Loucy (cell line): Measurements from ENCODE around the gene ARHGAP24.
A peak's percentile ranks its signal among the peaks of the same experiment; 100 is the strongest.

Experiments used
- H2AFZ ChIP-seq: fragments of 200-600 bp; sonication (generic); 2 replicates; pipeline ENCODE4 v1.6.0; 2016; ENCODE audit warnings: antibody characterized with exemption, mild to moderate bottlenecking, low read length, moderate library complexity
- H3F3A ChIP-seq: fragments of 200-600 bp; 2 replicates; pipeline ENCODE4 v1.6.0; 2016; ENCODE audit warnings: antibody characterized with exemption, low read depth, mild to moderate bottlenecking
- H3K27me3 ChIP-seq: fragments of 200-600 bp; sonication (generic); 2 replicates; pipeline ENCODE4 v1.6.1; 2014; ENCODE audit warnings: low read length, mild to moderate bottlenecking; ENCODE audit not compliant: insufficient read depth, poor library complexity, severe bottlenecking
- H3K36me3 ChIP-seq: fragments of 200-600 bp; sonication (generic); 2 replicates; pipeline ENCODE4 v1.6.1; 2016; ENCODE audit warnings: low read length; ENCODE audit not compliant: insufficient read depth
- H3K4me1 ChIP-seq: fragments of 200-600 bp; sonication (generic); 2 replicates; pipeline ENCODE4 v1.5.1; 2014; ENCODE audit warnings: low read length, mild to moderate bottlenecking; ENCODE audit not compliant: insufficient read depth, poor library complexity, severe bottlenecking
- H3K4me2 ChIP-seq: fragments of 200-600 bp; sonication (generic); 2 replicates; pipeline ENCODE4 v1.6.0; 2014; ENCODE audit warnings: antibody characterized with exemption, low read length, low read depth, mild to moderate bottlenecking; ENCODE audit not compliant: poor library complexity, severe bottlenecking
- H3K4me3 ChIP-seq: fragments of 200-600 bp; sonication (generic); 2 replicates; pipeline ENCODE4 v1.5.1; 2014; ENCODE audit warnings: low read length, mild to moderate bottlenecking, mixed read lengths; ENCODE audit not compliant: poor library complexity, severe bottlenecking
- H3K79me2 ChIP-seq: fragments of 200-600 bp; sonication (generic); 2 replicates; pipeline ENCODE4 v1.6.1; 2014; ENCODE audit warnings: low read length; ENCODE audit not compliant: insufficient read depth
- H3K9ac ChIP-seq: fragments of 200-600 bp; sonication (generic); 2 replicates; pipeline ENCODE4 v1.6.0; 2014; ENCODE audit warnings: mild to moderate bottlenecking, low read depth, low read length, moderate library complexity; ENCODE audit not compliant: poor library complexity, severe bottlenecking
- H3K9me2 ChIP-seq: fragments of 200-600 bp; sonication (generic); replicated peaks from 2 replicates; pipeline ENCODE4 v1.6.1; 2016; ENCODE audit warnings: low read depth, low read length, mixed read lengths
- H3K9me3 ChIP-seq: fragments of 200-600 bp; sonication (generic); 2 replicates; pipeline ENCODE4 v1.6.1; 2014; ENCODE audit warnings: mild to moderate bottlenecking, antibody characterized with exemption, low read length, low read depth; ENCODE audit not compliant: insufficient read depth
- H4K20me1 ChIP-seq: fragments of 200-600 bp; sonication (generic); 2 replicates; pipeline ENCODE4 v1.6.0; 2014; ENCODE audit warnings: antibody characterized with exemption, low read length, mild to moderate bottlenecking; ENCODE audit not compliant: insufficient read depth, poor library complexity, severe bottlenecking
- EZH2phosphoT487 ChIP-seq: fragments of 200-600 bp; IDR thresholded peaks from 2 replicates; pipeline ENCODE4 v1.6.1; 2018; ENCODE audit warnings: antibody characterized with exemption, mild to moderate bottlenecking, moderate library complexity, borderline replicate concordance
- TF ChIP-seq, protein P1 (sequence below): fragments of 200-600 bp; sonication (generic); conservative IDR thresholded peaks from 2 replicates; pipeline ENCODE4 v1.5.1; 2014; ENCODE audit warnings: mild to moderate bottlenecking, antibody characterized with exemption, low read length

ARHGAP24 gene

DNA sequence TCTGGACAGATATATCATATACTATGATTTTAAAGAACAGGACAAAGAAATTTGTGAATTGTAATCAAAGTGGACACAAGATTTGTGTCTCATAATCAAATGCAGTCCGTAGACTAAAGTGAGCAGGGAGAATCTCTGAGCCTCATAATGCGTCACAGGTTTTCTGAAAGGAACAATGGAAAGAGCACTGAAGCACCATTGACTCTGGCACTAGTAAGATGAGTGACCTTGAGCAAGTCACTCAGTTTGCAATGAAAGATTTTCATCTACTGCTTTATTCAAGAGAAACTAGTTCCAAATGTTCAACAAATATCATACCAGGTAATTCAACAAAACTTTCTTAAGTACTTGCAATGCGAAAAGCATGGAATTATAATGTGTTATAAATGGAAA, 569.6 kb downstream of the ARHGAP24 start:
- no peak overlapping the region for H3K4me3 ChIP-seq
- H3K4me1 ChIP-seq = peaks cover 8% of the 10 kb centered on the region
- TF ChIP-seq, protein P1, sequence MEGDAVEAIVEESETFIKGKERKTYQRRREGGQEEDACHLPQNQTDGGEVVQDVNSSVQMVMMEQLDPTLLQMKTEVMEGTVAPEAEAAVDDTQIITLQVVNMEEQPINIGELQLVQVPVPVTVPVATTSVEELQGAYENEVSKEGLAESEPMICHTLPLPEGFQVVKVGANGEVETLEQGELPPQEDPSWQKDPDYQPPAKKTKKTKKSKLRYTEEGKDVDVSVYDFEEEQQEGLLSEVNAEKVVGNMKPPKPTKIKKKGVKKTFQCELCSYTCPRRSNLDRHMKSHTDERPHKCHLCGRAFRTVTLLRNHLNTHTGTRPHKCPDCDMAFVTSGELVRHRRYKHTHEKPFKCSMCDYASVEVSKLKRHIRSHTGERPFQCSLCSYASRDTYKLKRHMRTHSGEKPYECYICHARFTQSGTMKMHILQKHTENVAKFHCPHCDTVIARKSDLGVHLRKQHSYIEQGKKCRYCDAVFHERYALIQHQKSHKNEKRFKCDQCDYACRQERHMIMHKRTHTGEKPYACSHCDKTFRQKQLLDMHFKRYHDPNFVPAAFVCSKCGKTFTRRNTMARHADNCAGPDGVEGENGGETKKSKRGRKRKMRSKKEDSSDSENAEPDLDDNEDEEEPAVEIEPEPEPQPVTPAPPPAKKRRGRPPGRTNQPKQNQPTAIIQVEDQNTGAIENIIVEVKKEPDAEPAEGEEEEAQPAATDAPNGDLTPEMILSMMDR = no peak
- TF ChIP-seq EZH2phosphoT487 = no peak
- no peaks in the 10 kb centered on the region for H4K20me1 ChIP-seq
- no peaks in the 10 kb centered on the region for H3K36me3 ChIP-seq
- H3K9me2 ChIP-seq = no peaks in the 10 kb centered on the region
- no peak overlapping the region for H3K4me2 ChIP-seq
- no peak overlapping the region for H3K9ac ChIP-seq
- peak overlapping the region; percentile 68; the same call in 1 of the 2 replicates for H2AFZ ChIP-seq
- H3F3A ChIP-seq = no peaks in the 10 kb centered on the region
- no peaks in the 10 kb centered on the region for H3K9me3 ChIP-seq
- no peaks in the 10 kb centered on the region for H3K79me2 ChIP-seq
- no peaks in the 10 kb centered on the region for H3K27me3 ChIP-seq

DNA sequence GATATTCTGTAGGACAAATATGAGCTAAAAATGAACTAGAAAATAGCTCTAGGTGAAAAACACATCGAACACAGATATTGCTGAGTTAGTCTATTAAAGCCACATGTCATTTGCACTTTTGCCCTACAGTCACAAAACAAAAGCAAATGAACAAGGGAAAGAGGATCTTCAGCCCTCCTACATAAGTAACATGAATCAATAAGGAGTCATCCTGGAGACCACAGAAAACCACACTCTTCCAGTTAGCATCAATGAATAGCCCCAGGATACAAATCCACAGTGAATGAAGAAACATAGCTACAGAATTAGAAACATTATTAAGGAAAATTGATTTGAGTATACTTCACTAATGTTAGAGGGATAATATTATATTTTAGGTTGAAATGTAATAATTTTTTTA, 573.5 kb downstream of the ARHGAP24 start:
- H2AFZ ChIP-seq = no peak overlapping the region
- H3K36me3 ChIP-seq = no peaks in the 10 kb centered on the region
- H3K4me3 ChIP-seq = no peak overlapping the region
- H3K27me3 ChIP-seq = no peaks in the 10 kb centered on the region
- H3K9me2 ChIP-seq = no peaks in the 10 kb centered on the region
- H3K4me1 ChIP-seq = peaks cover 5% of the 10 kb centered on the region
- H3K9me3 ChIP-seq = no peaks in the 10 kb centered on the region
- no peak overlapping the region for H3K4me2 ChIP-seq
- TF ChIP-seq, protein P1 = no peak
- TF ChIP-seq EZH2phosphoT487 = no peak
- H3K9ac ChIP-seq = no peak overlapping the region
- H4K20me1 ChIP-seq = no peaks in the 10 kb centered on the region
- H3K79me2 ChIP-seq = no peaks in the 10 kb centered on the region
- H3F3A ChIP-seq = no peaks in the 10 kb centered on the region

DNA sequence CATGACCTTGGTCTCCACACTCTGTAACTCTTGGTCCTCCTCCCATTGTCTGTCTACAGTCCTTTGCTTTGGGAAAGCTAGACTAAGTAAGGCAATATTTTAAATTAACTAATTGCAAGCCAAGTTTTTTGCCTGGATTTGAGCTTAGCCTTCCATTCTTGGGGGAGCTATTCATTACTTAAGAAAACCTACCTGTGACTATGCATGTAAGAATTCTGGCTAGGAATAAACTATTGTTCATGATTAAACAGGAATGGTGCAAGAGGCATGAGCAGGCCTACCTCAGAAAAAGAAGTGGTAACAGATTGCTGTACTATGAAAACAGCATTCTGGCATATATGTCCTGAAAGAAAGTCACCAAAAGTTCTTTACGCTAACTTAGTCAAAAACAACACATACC, 575.5 kb downstream of the ARHGAP24 start:
- Histone ChIP-seq H3K4me1 (no peaks in the 10 kb centered on the region), H4K20me1 (no peaks in the 10 kb centered on the region), H3K9me3 (no peaks in the 10 kb centered on the region), H3K79me2 (no peaks in the 10 kb centered on the region), H3F3A (no peaks in the 10 kb centered on the region), H3K9ac (no peak overlapping the region), H3K9me2 (no peaks in the 10 kb centered on the region), H3K4me2 (no peak overlapping the region), H3K36me3 (no peaks in the 10 kb centered on the region), H3K27me3 (no peaks in the 10 kb centered on the region), H3K4me3 (no peak overlapping the region), H2AFZ (no peak overlapping the region)
- TF ChIP-seq, protein P1 = no peak
